Glutamatergic neuron (in vitro differentiated cells): ENCODE results near the gene SELENOI. TPM values are rescaled to one million over a fixed set of nuclear protein-coding genes. Genes with fewer than 3 reads are reported as not detected.
A peak's percentile ranks its signal among the peaks of the same experiment; 100 is the strongest.

ENCODE experiments used
- DNase-seq: peaks from one replicate; pipeline ENCODE4 v3.0.0; 2022
- H3K27ac Mint-ChIP-seq: one replicate; pipeline ENCODE4 v1.8.0; 2020; ENCODE audit warnings: mild to moderate bottlenecking, mixed read lengths, inconsistent platforms; ENCODE audit not compliant: unreplicated experiment
- H3K27me3 Mint-ChIP-seq: one replicate; pipeline ENCODE4 v1.8.0; 2020; ENCODE audit warnings: mild to moderate bottlenecking, moderate library complexity, mixed read lengths, inconsistent platforms; ENCODE audit not compliant: unreplicated experiment
- H3K36me3 Mint-ChIP-seq: one replicate; pipeline ENCODE4 v1.8.0; 2020; ENCODE audit warnings: mild to moderate bottlenecking, mixed read lengths, inconsistent platforms; ENCODE audit not compliant: unreplicated experiment
- H3K4me1 Mint-ChIP-seq: one replicate; pipeline ENCODE4 v1.8.0; 2020; ENCODE audit warnings: mild to moderate bottlenecking, low read depth, mixed read lengths, inconsistent platforms; ENCODE audit not compliant: unreplicated experiment
- H3K4me3 Mint-ChIP-seq: one replicate; pipeline ENCODE4 v1.8.0; 2020; ENCODE audit warnings: mild to moderate bottlenecking, mixed read lengths, inconsistent platforms; ENCODE audit not compliant: unreplicated experiment
- H3K9me3 Mint-ChIP-seq: one replicate; pipeline ENCODE4 v1.8.0; 2020; ENCODE audit warnings: mild to moderate bottlenecking, moderate library complexity, mixed read lengths, inconsistent platforms; ENCODE audit not compliant: unreplicated experiment
- CTCF ChIP-seq: fragments of 200-600 bp; sonication (generic); IDR thresholded peaks from one replicate; pipeline ENCODE4 v1.5.0; 2021; ENCODE audit not compliant: partially characterized antibody, unreplicated experiment
- long read RNA-seq: library from polyadenylated mRNA; unstranded; transcript quantifications from one replicate; pipeline ENCODE4 v2.0.0, GENCODE V29; 2020; ENCODE audit not compliant: unreplicated experiment
- total RNA-seq: library from RNA; stranded (reverse); fragmentation: NEBNext Ultra II Directional; extraction: Animal tissue kit (Norgen Biotek cat#: 25700); gene quantifications from one replicate; pipeline ENCODE4 v1.2.1, GENCODE V29; 2021; ENCODE audit not compliant: unreplicated experiment

The SELENOI gene
- 61.2 TPM for total RNA-seq
- long read RNA-seq, full-length matches to known transcripts, result 1 of 10 reads
- long read RNA-seq, partial matches to known transcripts, result 6 of 10 reads
- long read RNA-seq, other reads (novel, unspliced or antisense), result 3 of 10 reads

DNA sequence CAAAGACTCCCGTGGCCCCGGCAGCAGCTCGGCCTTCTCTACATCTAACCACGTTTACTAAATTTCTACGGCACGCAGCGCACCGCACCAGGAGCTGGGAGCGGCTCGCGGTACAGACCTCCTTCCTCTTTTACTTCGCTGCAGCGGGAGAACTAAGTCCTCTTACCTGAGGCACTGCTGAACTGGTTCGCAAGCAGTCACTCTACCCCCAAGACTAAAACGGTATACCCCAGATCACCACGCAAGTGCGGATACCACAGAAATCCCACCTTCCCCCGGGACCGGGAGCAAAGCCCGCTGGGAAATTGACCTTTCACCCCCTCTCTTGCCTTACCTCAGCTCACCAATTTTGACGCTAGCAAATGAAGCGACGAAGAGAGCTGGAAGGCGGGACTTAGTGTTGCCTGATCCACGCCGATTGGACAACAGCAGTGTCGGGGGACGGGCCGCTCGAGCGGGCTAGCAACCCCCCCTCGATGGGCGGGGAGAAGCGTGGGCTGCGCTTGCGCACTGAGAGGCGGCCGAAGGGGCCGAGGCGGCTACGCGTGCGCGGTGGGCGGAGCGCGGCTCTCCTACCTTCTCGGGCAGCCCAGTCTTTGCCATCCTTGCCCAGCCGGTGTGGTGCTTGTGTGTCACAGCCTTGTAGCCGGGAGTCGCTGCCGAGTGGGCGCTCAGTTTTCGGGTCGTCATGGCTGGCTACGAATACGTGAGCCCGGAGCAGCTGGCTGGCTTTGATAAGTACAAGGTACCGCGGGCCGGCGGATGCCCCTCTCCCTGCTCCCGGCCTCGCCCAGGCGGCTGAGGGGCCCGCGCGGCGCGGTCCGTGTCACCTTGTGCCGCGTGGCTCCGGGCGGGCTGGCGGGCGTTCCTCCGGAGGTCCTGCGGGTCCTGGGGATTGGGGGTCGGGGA lies at the start of gene SELENOI:
Gene SELENOI, plus strand, starts transcription at position 599 of the 909 bp plus-strand sequence. Its CDS starts 90 bp downstream, at position 689.
- H3K4me3 Mint-ChIP-seq, result peak within 1 kb of the TSS; percentile 98
- DNase-seq, result peak; percentile 99
- H3K27me3 Mint-ChIP-seq, result peaks cover 6% of the 10 kb centered on the region
- no peak for TF ChIP-seq CTCF
- H3K9me3 Mint-ChIP-seq, result peaks cover 8% of the 10 kb centered on the region
- no peaks in the 10 kb centered on the region for H3K36me3 Mint-ChIP-seq
- peaks cover 18% of the 10 kb centered on the region for H3K4me1 Mint-ChIP-seq
- peak within 1 kb of the TSS; percentile 99 for H3K27ac Mint-ChIP-seq

- no peak overlapping the region for H3K4me3 Mint-ChIP-seq
- peaks cover 3% of the 10 kb centered on the region for H3K4me1 Mint-ChIP-seq
- no peak for DNase-seq
- peaks cover 2% of the 10 kb centered on the region for H3K27me3 Mint-ChIP-seq
- peaks cover 2% of the 10 kb centered on the region for H3K9me3 Mint-ChIP-seq
- no peak overlapping the region for H3K27ac Mint-ChIP-seq
- TF ChIP-seq CTCF, result no peak
- H3K36me3 Mint-ChIP-seq, result no peaks in the 10 kb centered on the region
These were observed 48.9 kb upstream of the SELENOI start for GRCh38 chr2:26297061-26297460.

DNA sequence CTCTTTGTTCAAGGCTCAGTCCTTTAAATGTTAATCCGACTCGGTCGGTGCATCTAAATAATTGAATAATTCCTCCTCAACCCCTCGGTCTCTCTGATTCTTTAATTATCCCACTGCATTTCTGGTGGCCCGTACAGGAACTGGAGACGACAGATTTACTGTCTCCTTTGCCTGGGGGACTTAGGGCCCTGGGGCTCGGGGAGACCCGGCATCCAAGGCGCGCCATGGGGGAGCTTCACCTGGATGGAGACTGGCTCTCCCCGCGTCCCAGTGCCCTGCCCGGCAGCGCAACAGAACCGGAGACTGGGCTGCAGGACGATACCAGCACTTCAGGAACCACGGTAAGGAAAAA lies 47.7 kb upstream of the SELENOI start:
- Mint-ChIP-seq H3K27me3 (peaks cover 2% of the 10 kb centered on the region), H3K27ac (no peak overlapping the region), H3K4me1 (peaks cover 3% of the 10 kb centered on the region), H3K4me3 (no peak overlapping the region), H3K9me3 (no peaks in the 10 kb centered on the region), H3K36me3 (no peaks in the 10 kb centered on the region)
- no peak for TF ChIP-seq CTCF
- DNase-seq, result no peak

DNA sequence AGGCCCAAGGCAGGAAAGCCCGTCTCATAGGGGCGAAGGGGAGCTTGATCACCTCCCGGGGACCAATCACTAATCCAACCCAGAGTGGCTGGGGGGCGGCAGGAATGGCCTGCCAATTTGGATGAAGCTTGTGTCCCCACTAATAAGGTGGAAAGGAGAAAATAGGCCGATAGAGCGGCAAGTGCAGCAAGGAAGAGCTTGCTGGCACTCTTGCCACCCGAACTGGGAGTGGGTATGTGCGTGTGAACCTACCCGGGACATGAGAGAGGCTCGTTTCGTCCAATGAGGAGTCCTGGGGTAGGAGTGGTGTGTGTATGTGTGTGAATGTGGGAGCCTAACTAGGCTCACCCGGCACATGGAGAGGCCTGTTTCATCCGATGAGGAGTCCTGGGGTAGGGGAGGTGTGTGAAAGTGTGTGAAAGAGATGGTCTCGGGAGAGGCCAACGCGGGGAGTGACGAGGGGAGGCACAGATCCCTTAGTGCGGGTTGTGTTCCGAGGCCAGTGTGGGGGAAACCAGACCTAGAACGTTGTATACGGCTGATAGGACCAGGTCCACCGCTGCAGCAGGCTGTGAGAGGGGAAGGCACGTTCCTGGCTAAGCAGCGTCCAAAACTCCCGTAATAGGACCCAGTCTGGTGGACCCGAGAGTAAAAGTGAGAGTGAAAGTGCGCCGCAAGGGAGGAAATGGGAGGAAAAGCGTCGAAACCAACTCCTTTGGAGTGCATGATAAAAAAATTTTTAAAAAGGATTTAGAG lies 47.1 kb upstream of the SELENOI start:
- Mint-ChIP-seq H3K27me3 (peaks cover 2% of the 10 kb centered on the region), H3K4me3 (no peak overlapping the region), H3K27ac (no peak overlapping the region), H3K9me3 (no peaks in the 10 kb centered on the region), H3K4me1 (peaks cover 3% of the 10 kb centered on the region), H3K36me3 (no peaks in the 10 kb centered on the region)
- TF ChIP-seq CTCF, result no peak
- no peak for DNase-seq
